ENCODE measurements around the gene ALDOC.
A peak's percentile ranks its signal among the peaks of the same experiment; 100 is the strongest.
"Not testable (repeated sequence)": the region's sequence is repeated elsewhere in the genome, so short reads cannot be mapped to it uniquely, and the experiment has no call there.

Gene ALDOC

DNA sequence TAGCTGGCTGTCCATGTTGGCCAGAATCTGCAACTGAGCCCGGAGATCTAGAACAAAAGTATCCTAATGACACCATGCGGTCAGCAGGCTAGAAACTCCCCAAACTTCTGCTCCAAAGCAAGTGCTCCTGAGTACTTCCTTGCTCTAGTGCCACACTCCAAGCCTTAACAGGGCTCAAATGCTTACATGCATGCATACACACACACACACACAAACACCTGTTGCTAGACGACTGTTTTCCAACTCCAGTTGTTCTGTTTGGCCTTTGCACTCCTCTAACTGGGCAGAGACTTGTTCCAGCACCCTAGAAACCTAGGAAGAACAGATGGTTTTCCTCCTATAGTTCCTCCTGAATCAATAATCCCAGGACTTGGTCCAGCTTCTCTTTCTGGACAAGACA is 7.7 kb upstream of the ALDOC start:
- DNase-seq (ENCODE audit: low read depth in 2 of 2, low spot score in 1 of 2), result no peak

DNA sequence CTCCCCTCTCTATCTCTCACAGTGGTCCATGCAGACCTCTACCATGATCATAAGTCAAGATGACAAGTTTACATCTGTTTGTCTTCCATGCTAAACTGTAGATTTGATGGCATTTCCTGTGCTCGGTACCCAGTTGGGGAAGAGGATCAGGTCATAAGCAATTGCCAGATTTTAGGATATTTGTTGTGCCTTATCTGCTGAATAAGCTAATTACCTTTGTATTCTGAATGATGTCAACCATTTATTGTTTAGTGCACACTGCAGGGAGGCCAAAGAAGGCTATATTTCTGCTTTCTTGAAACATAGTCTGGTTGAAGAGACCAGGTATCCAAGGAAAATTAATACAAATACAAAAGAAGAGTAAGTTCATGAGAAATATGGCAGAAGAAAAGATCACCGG is 5.8 kb upstream of the ALDOC start:
- no peak for DNase-seq (ENCODE audit: low read depth in 2 of 2, low spot score in 1 of 2)

DNA sequence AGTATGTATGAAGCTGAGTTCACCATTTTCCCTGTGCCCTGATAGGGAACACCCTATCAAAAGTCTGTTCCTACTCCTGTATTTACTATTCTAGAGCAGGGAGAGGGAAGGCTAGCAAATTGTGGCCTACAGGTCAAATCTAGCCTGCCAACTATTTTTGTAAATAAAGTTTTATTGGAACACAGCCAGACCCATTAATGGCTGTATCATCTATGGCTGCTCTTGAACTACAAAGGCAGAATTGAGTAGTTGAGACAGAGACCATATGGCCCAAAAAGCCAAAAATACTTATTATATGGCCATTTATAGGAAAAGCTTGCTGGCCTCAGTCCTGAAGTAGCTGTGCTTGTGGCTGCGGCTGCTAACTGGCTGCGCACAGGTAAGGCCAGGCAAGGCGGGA is 4.3 kb upstream of the ALDOC start:
- DNase-seq (ENCODE audit: low read depth in 2 of 2, low spot score in 1 of 2), result no peak

DNA sequence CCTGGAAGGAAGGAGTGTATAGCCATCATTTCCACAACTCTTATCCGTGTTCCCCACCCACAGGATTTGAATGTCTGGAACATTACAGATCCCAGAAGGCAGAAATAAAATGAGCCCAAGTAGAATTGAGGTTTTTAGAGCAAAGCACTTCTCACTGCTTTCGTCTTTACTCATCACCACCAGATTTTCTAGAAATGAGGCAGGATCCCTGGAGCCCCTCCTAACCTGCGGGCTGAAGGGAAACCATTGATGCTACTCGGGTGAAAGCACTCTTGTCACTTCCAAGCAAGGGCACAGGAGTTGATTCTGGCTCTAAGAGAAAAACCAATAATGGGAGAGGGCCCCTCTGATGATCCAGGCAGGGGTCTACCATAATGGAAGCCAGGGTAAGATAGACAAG is 2.8 kb upstream of the ALDOC start:
- DNase-seq (ENCODE audit: low read depth in 2 of 2, low spot score in 1 of 2), result no peak

DNA sequence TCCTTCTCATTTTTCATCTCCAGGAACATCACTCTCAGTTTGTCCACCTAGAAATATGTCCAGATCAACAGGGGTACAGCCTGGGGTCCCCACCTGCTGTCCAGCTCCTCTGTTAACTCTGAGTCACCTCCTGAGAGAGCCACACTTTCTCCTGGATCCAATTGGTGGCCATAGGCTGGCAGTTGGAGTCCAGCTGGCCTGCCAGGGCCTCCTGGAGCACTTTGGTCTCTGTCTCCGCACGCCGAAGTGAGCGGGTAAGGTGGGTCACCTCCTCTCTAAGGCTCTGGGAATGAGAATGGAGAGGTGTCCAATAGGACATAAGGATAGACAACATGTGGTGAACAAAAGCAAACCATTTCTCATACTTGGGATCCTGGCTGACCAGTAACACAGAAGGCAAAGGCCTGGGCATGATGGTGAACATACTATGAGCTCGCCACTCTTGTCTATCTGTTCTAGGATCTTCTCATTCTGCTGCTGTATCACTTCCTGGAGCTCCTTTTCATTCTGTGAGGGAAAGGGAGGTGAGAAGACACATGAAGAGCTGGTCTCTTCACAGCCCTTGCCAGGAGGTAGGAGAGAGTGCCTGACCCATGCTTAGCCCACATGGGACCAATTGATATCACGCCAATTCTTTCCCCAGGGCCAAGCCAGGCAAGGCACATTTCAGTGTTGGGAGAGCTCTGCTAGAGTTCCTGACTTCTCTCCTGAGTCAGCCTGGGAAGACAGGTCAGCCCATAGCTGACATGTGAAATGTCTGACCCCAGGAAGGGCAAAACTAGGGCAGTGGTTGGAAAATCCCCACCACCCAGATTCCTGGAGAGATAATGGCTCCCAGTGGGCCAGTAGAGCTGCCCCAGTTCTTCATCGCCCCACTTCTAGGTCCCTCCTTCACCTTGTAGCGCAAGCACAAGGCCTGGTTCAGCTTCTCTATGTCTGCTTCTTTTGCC is 1.8 kb upstream of the ALDOC start:
- no peak for DNase-seq (ENCODE audit: low read depth in 2 of 2, low spot score in 1 of 2)

DNA sequence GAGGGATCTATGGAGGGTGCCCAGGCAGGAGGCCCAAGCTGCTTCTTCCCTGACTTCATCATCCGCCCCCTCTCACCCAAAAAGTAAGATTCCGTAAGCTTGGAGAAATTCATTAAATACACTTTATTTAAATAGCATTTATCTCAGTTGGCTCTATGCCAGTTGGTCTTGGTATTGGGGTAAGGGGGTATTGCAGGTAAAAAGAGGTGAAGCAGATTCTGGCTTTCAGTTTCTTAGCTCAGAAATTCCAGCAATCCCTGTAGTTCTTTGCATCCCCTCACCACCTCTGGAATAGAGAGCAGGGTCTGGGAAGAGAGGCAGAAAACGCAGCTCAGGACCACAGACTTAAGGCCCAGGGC is 750 bp upstream of the ALDOC start:
- DNase-seq (ENCODE audit: low read depth in 2 of 2, low spot score in 1 of 2), result no peak

DNA sequence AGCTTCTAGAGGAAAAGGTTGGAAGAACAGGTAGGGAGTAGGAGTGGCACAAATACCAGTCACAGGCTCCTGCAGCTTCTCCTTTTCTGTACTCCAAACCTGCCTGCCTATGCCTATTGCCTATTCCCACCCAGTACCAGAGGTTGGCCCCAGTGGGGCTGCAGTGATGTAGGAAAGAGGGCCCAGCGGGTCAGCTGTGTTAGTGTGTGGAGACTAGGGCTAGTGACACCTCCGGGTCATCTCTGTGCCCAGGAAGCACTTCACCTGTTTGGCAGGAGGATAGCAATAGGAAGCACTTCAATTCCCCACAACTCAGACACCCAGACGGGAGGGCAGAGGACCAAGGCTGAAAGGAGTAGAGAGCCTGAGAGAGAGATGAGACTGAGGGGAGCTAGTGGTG is 679 bp downstream of the ALDOC start:
- DNase-seq (ENCODE audit: low read depth in 2 of 2, low spot score in 1 of 2), result not testable (repeated sequence)

DNA sequence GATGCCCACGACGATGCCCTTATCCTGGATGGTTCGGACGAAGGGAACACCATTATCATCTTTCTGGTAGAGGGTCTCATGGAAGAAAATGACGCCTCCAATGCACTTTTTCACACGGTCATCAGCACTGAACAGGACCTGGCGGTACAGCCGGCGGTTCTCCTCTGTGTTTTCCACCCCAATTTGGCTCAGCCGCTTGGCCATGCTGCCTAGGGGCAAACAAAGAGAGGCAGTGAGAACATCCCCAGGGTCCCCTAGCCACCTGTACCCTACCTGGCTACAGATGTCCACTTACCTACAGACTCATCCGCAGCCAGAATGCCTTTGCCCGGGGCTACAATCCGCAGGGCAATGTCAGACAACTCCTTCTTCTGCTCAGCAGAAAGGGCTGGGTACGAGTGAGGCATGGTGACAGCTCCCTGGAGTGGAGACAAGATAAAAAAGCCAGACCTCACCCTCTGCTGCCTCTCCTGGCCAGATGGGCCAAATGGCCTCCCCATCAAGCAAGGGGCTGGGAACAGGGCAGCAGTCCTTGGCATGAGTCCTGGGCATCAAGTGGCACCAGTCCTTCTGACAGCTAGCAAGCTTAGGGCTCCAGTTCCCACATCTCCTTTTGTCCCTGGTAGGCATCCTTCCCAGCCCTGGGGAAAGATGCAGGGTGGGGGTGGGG is 1.4 kb downstream of the ALDOC start:
- DNase-seq (ENCODE audit: low read depth in 2 of 2, low spot score in 1 of 2), result no peak

DNA sequence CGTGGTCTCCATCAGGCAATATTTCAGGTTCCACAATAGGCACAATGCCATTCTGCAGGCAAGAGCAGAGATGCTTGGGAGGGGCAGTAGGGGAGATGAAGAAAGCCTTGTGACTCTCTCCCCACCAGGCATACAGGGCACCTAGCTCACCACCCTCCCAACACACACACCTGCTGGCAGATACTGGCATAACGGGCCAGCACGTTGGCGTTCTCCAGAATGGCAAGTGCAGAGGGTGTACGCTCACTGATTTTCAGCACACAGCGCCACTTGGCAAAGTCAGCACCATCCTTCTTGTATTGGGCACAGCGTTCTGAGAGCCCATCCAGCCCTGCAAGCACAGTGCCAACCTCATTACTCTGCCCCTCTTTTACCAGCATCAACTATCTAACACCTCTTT is 2.2 kb downstream of the ALDOC start:
- DNase-seq (ENCODE audit: low read depth in 2 of 2, low spot score in 1 of 2), result no peak

DNA sequence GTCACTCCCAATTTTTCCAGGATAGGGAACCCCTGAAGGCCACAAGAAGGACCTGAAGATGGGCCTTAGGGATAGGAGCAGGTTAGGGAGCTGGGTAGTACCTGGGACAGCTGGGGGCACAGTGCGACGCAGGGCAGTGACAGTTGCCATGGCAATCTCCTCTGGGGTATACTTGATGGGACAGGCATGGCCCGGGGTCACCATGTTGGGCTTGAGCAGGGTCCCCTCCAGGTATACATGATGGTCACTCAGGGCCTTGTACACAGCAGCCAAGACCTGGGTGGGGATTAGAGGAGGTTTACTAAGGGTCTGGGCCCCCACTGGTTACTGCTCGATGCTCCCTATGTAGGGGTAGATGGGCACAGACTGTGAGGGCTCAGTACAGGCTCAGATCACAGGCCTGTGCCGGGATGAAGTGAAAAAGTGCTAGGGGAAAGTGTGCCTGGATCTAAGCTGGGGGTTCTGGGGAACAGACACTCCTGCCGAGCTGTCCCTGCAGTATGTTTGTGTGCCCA is 2.7 kb downstream of the ALDOC start:
- no peak for DNase-seq (ENCODE audit: low read depth in 2 of 2, low spot score in 1 of 2)

DNA sequence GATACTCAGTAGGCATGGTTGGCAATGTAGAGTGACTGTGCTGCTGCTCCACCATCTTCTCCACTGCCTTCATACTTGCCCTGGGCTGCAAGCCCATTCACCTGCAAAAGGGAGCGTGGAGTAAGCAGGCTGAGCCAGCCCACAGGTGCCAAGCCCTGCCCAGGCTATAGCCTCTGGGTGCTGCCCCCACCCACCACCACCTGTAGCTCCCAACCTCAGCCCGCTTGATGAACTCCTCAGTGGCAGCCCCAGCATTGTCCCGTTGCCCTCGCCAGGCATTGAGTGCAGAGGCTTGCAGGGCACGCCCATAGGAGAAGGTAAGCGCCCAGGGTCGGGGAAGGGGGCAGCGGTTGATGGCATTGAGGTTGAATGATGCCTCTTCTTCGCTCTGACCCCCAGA is 3.2 kb downstream of the ALDOC start:
- DNase-seq (ENCODE audit: low read depth in 2 of 2, low spot score in 1 of 2), result no peak

DNA sequence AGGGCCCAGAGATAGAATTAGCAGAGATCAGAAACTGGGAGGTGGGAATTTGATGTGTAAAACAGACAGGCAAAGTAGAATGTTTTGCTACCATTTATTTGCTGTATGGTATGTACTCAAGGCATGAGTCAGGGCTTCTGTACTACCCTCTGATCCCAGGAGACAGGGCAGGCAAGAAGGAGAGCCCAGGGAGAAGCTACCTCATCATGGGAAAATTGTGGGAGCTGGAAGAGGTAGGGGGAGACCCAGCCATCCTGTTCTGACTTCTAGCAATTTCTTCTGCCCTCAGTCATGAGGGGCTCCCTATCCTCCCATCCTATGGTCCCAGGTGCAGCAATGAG is 3.7 kb downstream of the ALDOC start:
- DNase-seq (ENCODE audit: low read depth in 2 of 2, low spot score in 1 of 2), result no peak

DNA sequence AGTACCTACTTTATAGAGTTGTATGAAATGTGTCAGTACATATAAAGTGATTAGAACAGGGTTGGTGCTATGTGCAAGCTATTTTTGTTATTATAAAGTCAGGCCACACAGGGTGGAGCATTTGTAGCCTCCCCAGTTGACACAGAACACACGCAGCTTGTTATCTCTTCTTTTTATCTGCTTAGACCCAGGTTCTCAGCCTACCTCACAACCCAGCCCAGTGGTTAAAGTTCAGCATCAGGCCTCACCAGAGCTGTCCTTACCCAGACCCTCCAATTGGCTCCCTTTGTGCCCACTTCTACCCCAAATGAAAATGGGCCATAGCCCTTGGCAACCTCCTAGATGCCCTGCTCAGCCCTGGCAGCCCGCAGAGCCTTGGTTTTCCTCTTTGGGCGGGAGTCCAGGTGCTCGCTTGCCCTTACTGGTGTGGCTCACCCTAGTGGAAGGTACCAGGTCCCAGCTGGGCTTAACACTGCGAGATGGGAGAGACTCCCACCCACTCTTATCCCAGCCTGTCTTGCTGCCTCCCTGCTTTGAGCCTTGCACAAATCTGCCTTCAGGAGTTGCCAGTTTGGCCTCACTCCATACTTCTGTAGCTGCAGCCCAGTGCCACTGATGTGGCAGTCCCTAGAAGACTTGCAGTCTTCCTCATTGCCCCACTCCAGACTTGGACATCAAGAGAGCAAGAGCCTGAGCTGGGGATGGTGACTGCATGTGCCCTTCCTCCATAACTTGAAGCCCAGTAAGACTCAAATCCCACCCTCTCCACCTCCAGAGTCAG is 4.2 kb downstream of the ALDOC start:
- no peak for DNase-seq (ENCODE audit: low read depth in 2 of 2, low spot score in 1 of 2)

DNA sequence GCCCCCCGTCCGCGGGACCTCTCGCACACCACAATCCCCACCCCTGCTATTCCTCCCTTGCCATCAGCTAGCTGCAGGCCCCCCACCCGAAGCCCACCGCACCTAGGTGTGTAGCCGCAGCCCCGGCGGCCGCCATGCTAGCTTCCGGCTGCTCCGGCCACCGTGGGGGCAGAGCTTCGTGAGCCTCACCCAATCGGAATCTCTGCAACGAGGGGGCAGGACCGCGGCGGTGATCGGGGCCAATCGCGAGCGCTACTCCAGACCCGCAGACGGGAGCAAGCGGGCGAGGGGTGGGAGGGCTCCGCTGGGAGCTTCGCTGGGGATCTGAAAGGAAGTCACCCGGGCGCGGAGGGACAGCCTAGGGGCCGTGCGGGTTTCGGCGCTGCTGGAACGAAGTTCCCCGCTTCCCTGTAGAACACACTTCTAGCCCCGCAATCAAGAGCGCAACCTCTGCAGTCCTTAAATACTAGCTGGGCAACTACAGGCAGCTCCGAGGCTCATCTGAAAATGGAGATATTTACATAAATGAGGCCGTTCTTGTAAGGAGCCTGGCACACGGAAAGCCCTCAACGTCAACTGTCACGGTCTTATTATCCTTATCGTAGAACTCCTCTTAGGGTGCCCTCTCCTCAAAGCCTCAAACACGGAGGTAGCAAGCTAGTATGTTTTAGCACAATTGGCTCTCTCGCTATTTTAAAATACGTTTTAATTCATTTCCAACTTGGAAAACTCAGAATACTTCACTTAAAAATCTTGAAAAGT is 5.2 kb downstream of the ALDOC start, which contains the start of gene PIGS:
Gene PIGS (minus strand): TSS at position 164 of the 762 bp plus-strand sequence. CDS start 28 bp downstream, at position 136.
- peak; percentile 78 to 84 for DNase-seq (ENCODE audit: low read depth in 2 of 2, low spot score in 1 of 2)

DNA sequence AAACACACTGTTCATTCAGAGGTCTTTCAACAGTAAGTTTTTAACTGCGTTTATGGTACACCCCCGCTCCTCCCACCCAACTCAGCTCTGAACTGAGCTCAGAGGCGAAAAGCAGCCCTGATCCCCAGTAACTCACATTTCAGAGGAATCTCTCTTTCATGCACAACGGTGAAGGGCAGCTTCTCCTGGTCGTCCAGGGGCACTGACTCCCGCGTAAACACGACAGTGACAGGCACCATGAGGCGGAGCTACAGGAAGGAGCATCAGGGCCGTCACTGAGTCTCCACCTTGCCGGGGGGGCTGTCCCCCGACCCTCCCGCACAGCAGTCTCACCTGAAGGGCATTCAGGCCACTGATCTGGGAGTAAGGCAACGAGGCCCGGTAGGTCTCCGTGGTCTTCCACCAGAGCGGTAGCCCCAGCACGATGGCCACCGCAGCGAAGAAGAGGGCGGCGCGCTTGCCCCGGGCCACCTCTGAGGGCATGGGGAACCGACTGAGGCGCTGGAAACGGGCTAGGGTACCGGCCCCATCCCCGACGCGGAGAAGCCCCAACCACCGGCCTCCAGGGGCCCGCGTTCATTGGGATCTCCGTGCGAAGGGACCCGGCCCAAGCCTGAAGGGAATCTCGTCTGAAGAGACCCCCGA is 5.9 kb downstream of the ALDOC start:
- no peak for DNase-seq (ENCODE audit: low read depth in 2 of 2, low spot score in 1 of 2)

DNA sequence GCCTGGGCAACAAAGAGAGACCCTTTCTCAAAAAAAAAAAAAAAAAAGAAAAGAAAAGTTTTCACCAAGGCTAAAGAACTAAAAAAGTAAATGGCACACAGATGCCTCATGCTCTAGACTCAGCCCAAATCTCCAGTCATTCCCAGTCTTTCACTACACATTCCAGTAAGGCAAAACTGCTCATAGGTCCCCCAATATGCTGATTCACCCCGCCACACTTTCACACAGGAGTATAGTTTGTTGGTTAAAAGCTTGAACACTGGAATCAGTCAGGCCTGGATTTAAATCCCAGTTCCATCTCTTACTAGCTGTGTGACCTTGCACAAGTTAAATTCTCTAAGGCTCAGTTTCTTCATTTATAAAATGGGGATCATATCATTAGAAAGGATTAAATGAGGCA is 7.2 kb downstream of the ALDOC start:
- no peak for DNase-seq (ENCODE audit: low read depth in 2 of 2, low spot score in 1 of 2)

DNA sequence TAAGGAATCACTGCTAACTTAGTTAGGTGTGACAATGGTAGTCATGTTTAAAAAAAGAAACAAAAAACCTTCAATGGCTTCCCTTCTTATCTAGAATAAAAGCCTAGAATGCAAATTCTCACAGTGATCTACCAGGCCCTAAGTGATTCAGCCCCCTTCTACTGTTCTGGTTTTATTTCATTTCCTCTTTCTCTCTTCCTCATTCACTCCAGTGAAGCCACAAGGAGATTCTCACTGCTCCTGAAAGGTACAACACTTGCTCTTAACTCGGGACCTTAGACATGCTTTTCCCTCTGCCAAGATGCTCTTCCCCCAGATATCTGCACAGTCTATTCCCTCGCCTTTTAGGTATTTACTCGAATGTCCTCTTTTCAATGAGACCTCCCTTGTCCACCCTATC is 9.1 kb downstream of the ALDOC start:
- no peak for DNase-seq (ENCODE audit: low read depth in 2 of 2, low spot score in 1 of 2)

DNA sequence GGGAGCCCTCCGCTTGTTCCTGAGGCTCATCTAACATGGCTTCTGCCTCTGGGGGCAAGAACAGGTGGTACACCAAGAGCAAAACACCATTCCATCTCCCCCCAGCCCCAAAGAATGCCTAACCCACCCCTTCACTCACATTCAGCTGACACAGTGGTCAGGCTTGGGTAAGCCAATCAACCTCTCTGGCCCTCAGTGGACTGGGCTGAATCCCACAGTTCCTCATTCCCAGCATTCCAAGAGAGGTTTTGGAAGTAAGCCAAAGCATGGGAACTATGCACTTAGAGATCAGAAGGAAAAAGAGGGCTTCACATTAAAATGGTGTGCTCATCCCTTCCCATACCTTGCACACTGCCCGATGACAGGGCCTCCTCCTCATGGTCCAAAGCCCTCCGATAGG is 13.2 kb downstream of the ALDOC start:
- DNase-seq (ENCODE audit: low read depth in 2 of 2, low spot score in 1 of 2), result no peak

DNA sequence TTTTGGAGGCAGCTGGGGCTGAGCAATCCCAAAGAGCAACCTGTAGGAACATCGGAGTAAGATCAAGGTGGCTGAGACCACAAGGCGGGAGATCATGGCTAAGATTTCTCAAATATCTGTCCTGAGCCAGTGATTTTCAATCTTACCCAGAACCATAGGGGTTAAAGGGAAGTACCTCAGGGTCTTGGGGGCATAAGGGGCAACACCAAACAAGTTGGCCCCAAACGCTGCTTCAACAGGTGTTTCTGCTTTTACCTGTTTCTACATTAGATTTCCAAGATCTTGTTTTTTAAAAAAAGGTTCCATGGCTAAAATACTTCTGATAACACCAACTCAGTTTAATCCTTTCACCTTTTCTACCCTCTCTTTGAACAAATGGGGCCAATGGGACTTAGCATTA is 21.7 kb downstream of the ALDOC start:
- no peak for DNase-seq (ENCODE audit: low read depth in 2 of 2, low spot score in 1 of 2)

DNA sequence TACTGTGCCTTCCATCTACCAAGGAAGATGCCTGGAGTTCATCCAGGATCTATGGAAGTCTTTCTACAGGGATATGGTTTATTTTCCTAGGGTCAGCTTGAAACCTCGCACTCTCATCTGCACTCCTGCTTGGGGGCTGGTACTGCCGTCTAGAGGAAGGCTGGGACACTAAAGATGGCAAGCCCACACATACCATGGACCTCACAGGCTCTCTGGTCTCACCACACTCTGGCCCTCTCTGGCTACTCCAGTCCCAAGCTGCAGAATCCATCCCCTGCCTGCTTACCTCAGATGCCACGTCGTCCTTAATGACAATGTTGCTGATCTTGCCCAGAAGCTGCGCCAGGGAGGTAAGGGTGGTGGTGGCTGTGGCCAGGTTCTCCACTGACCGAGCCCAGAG is 22.1 kb downstream of the ALDOC start:
- no peak for DNase-seq (ENCODE audit: low read depth in 2 of 2, low spot score in 1 of 2)

All from stimulated activated CD8-positive, alpha-beta memory T cell treated with anti-CD3 and anti-CD28 coated beads, Interleukin-4, amount 100 ng/mL, for 1 hour (primary cell).